Esophagus muscularis mucosa (tissue), 2 donors: Measurements from ENCODE around the gene STX8.

ENCODE experiments used
- POLR2A ChIP-seq: fragments of 450-650 bp; IDR thresholded peaks from one replicate; pipeline ENCODE4 v1.6.1; 2017; ENCODE audit warnings: antibody characterized with exemption, moderate library complexity, mild to moderate bottlenecking, low read depth
- POLR2AphosphoS5 ChIP-seq, 2 donors: sonication (generic); formaldehyde crosslinking; IDR thresholded peaks; one replicate each; pipeline ENCODE4 v1.6.1; 2017; ENCODE audit warnings: antibody characterized with exemption in 2 of 2

DNA sequence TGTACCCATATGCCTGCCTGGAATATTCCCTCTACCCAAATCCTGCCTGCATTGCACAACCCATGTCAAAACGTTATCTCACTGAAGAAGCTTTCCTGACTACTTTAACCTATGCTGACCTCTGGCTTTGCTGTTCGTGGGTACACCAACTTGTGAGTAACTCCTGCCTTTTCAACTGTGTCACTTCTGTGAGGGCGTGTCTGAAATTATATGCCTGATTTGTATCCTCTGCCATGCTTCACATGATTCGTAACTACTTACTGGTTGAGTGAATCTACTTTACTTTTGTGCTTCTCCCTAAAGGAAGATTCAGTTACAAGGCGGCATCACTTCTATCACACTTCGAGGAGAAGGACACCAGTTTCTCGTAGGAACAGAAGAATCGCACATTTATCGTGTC is 36.4 kb upstream of the STX8 start:
- no peak for TF ChIP-seq POLR2A
- no peak for TF ChIP-seq POLR2AphosphoS5 (IDR thresholded peaks at IDR 0.05)
